ENCODE results near the gene PKP4. TPM values are rescaled to one million over a fixed set of nuclear protein-coding genes. Genes with fewer than 3 reads are reported as not detected.

Gene PKP4
- total and polyA plus RNA-seq, 2 donors from 2014 or later: 120 to 243 TPM

DNA sequence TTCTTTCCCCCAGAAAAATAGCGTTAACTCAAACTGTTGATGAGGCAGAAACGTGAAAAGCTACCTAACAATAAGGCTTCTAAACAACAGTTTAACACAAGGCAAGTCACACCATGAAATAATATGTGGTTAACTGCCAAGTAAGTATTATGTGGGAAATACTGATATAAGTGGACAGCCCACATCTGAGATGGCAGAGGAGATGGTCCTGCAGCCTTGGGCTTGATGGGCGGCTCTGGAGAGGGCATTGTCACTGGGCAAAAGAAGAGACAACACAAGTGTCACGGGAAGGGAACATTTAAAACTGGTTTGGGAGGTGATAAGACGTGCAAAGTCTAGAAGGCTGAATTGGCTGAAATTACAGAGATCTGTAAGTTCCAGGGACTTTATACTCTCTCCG is 147.2 kb downstream of the PKP4 start:
- no peak for FAIRE-seq
- intact Hi-C loops (cut with DNase I): no loop called here
- Histone ChIP-seq H3K27ac (ENCODE audit: low read depth in 2 of 2, low read length in 2 of 2) (no peak overlapping the region), H3K9me3 (ENCODE audit: control insufficient read depth in 2 of 3, insufficient read depth in 1 of 3, low read length in 3 of 3) (no peaks in the 10 kb centered on the region), H3K27me3 (ENCODE audit: control insufficient read depth, insufficient read depth, low read length) (no peaks in the 10 kb centered on the region), H3K4me1 (ENCODE audit: control insufficient read depth in 2 of 3, insufficient read depth in 2 of 3, low read depth in 1 of 3, low read length in 3 of 3) (no peaks in the 10 kb centered on the region), H3K4me3 (ENCODE audit: low read length in 3 of 3) (no peak overlapping the region), H3K36me3 (ENCODE audit: control insufficient read depth in 2 of 3, insufficient read depth in 3 of 3, low read length in 3 of 3) (peaks cover 0 to 4% (median 3%) of the 10 kb centered on the region in 3 donors), H3K9ac (ENCODE audit: low read length in 3 of 3) (no peak overlapping the region)
- no peak for DNase-seq
- no peak for TF ChIP-seq CTCF (IDR thresholded peaks at IDR 0.05; ENCODE audit: borderline replicate concordance, extremely low read depth, insufficient read depth)

GRCh38 chr2:158610059-158610458 is 153.3 kb downstream of the PKP4 start:
- FAIRE-seq (no peak), DNase-seq (peak in 1 of 5 donors; percentile 8)
- H3K27ac ChIP-seq (ENCODE audit: low read depth in 2 of 2, low read length in 2 of 2): no peak overlapping the region
- H3K4me3 ChIP-seq (ENCODE audit: low read length in 3 of 3): no peak overlapping the region
- no peak for TF ChIP-seq CTCF (IDR thresholded peaks at IDR 0.05; ENCODE audit: borderline replicate concordance, extremely low read depth, insufficient read depth)
- H3K36me3 ChIP-seq (ENCODE audit: control insufficient read depth in 2 of 3, insufficient read depth in 3 of 3, low read length in 3 of 3): peaks cover 0 to 4% (median 0%) of the 10 kb centered on the region in 3 donors
- H3K27me3 ChIP-seq (ENCODE audit: control insufficient read depth, insufficient read depth, low read length): no peaks in the 10 kb centered on the region
- intact Hi-C loops (cut with DNase I): no loop called here
- H3K9me3 ChIP-seq (ENCODE audit: control insufficient read depth in 2 of 3, insufficient read depth in 1 of 3, low read length in 3 of 3): no peaks in the 10 kb centered on the region
- no peaks in the 10 kb centered on the region for H3K4me1 ChIP-seq (ENCODE audit: control insufficient read depth in 2 of 3, insufficient read depth in 2 of 3, low read depth in 1 of 3, low read length in 3 of 3)
- no peak overlapping the region for H3K9ac ChIP-seq (ENCODE audit: low read length in 3 of 3)

- Histone ChIP-seq H3K9me3 (ENCODE audit: control insufficient read depth in 2 of 3, insufficient read depth in 1 of 3, low read length in 3 of 3) (no peaks in the 10 kb centered on the region), H3K4me3 (ENCODE audit: low read length in 3 of 3) (no peak overlapping the region), H3K36me3 (ENCODE audit: control insufficient read depth in 2 of 3, insufficient read depth in 3 of 3, low read length in 3 of 3) (peaks cover 0 to 12% (median 9%) of the 10 kb centered on the region in 3 donors), H3K4me1 (ENCODE audit: control insufficient read depth in 2 of 3, insufficient read depth in 2 of 3, low read depth in 1 of 3, low read length in 3 of 3) (no peaks in the 10 kb centered on the region), H3K27ac (ENCODE audit: low read depth in 2 of 2, low read length in 2 of 2) (no peak overlapping the region), H3K9ac (ENCODE audit: low read length in 3 of 3) (no peak overlapping the region), H3K27me3 (ENCODE audit: control insufficient read depth, insufficient read depth, low read length) (no peaks in the 10 kb centered on the region)
- intact Hi-C loops (cut with DNase I): no loop called here
- FAIRE-seq: no peak
- no peak for TF ChIP-seq CTCF (IDR thresholded peaks at IDR 0.05; ENCODE audit: borderline replicate concordance, extremely low read depth, insufficient read depth)
- no peak for DNase-seq
These were observed 159.8 kb downstream of the PKP4 start for GRCh38 chr2:158616480-158617000.
